SK-N-SH (cell line): ENCODE data around the gene PLD6. TPM values are rescaled to one million over a fixed set of nuclear protein-coding genes. Genes with fewer than 3 reads are reported as not detected.

ENCODE experiments used
- CTCF ChIA-PET: fragments of 300-600, 350-600 bp; formaldehyde crosslinking; extraction: SDS; loops from one replicate; lab custom pipeline; 2021; lab: Yijun Ruan, JAX
- POLR2A ChIA-PET: fragments of 350-600 bp; sonication (Branson Sonifier 250); formaldehyde crosslinking; extraction: SDS; loops from one replicate; lab custom pipeline; 2020; ENCODE audit warnings: antibody characterized with exemption, inconsistent platforms; lab: Yijun Ruan, JAX
- DNase-seq: peaks from one replicate; pipeline ENCODE4 v3.0.0; 2012
- H2AFZ ChIP-seq: fragments of 200-600 bp; sonication (generic); 2 replicates; pipeline ENCODE4 v1.8.1; 2016; ENCODE audit warnings: antibody characterized with exemption, mild to moderate bottlenecking, low read depth
- H3F3A ChIP-seq: fragments of 200-600 bp; sonication (generic); replicated peaks from 2 replicates; pipeline ENCODE3; 2016; ENCODE audit warnings: antibody characterized with exemption, mild to moderate bottlenecking; ENCODE audit not compliant: insufficient read depth
- H3K27ac ChIP-seq, 2 experiments: fragments of 200-500 bp in 1 of 2; fragments of 200-600 bp in 1 of 2; sonication (Bioruptor generic) in 1 of 2; sonication (generic), shearing (Covaris generic) in 1 of 2; 2 replicates each; pipeline versions ENCODE4 v1.5.1 to v1.6.1; 2014 to 2016; ENCODE audit warnings: low read depth in 2 of 2, inconsistent platforms in 1 of 2, low read length in 1 of 2, mild to moderate bottlenecking in 1 of 2, mixed read lengths in 1 of 2
- H3K27me3 ChIP-seq: fragments of 200-600 bp; sonication (generic), shearing (Covaris generic); 2 replicates; pipeline ENCODE4 v1.6.1; 2016; ENCODE audit warnings: mixed run types; ENCODE audit not compliant: insufficient read depth
- H3K36me3 ChIP-seq, 2 experiments: fragments of 200-500 bp in 1 of 2; fragments of 200-600 bp in 1 of 2; sonication (Bioruptor generic) in 1 of 2; sonication (generic) in 1 of 2; replicated peaks in 1 of 2; 2 replicates each; pipeline versions ENCODE3 to v1.5.1; 2014 to 2016; ENCODE audit warnings: low read length in 1 of 2, mild to moderate bottlenecking in 1 of 2; ENCODE audit not compliant: insufficient read depth in 2 of 2, control insufficient read depth in 1 of 2
- H3K4me1 ChIP-seq, 2 experiments: fragments of 200-500 bp in 1 of 2; fragments of 200-600 bp in 1 of 2; sonication (Bioruptor generic) in 1 of 2; sonication (generic), shearing (Covaris generic) in 1 of 2; 2 replicates each; pipeline versions ENCODE4 v1.5.1 to v1.6.1; 2014 to 2016; ENCODE audit warnings: low read depth in 1 of 2, low read length in 1 of 2, mixed run types in 1 of 2; ENCODE audit not compliant: insufficient read depth in 2 of 2, control insufficient read depth in 1 of 2
- H3K4me2 ChIP-seq: fragments of 200-600 bp; sonication (generic), shearing (Covaris generic); 2 replicates; pipeline ENCODE4 v1.6.1; 2017; ENCODE audit warnings: mixed run types
- H3K4me3 ChIP-seq, 2 experiments: fragments of 200-500 bp in 1 of 2; fragments of 200-600 bp in 1 of 2; sonication (Bioruptor generic) in 1 of 2; sonication (generic), shearing (Covaris generic) in 1 of 2; 2 replicates each; pipeline versions ENCODE4 v1.5.1 to v1.8.1; 2014 to 2016; ENCODE audit warnings: low read depth in 2 of 2, inconsistent platforms in 1 of 2, low read length in 1 of 2, mild to moderate bottlenecking in 1 of 2, mixed read lengths in 1 of 2, moderate library complexity in 1 of 2
- H3K79me2 ChIP-seq: fragments of 200-600 bp; sonication (generic); 2 replicates; pipeline ENCODE4 v1.8.1; 2017; ENCODE audit warnings: mild to moderate bottlenecking; ENCODE audit not compliant: insufficient read depth
- H3K9ac ChIP-seq: fragments of 200-600 bp; sonication (generic); 2 replicates; pipeline ENCODE4 v1.6.1; 2017; ENCODE audit warnings: mixed run types
- H3K9me2 ChIP-seq: fragments of 200-600 bp; sonication (generic); 2 replicates; pipeline ENCODE4 v1.6.1; 2017; ENCODE audit warnings: mixed run types
- H3K9me3 ChIP-seq: fragments of 200-600 bp; sonication (generic); 2 replicates; pipeline ENCODE4 v1.6.1; 2017; ENCODE audit warnings: mixed run types, mild to moderate bottlenecking, moderate library complexity
- H4K20me1 ChIP-seq: fragments of 200-600 bp; sonication (generic); 2 replicates; pipeline ENCODE4 v1.6.1; 2017; ENCODE audit warnings: mild to moderate bottlenecking, mixed run types; ENCODE audit not compliant: insufficient read depth
- FOSL2 ChIP-seq: IDR thresholded peaks from 2 replicates; pipeline ENCODE4 v1.4.0; 2012; ENCODE audit warnings: low read depth, mild to moderate bottlenecking, moderate library complexity, borderline replicate concordance
- FOXJ3 ChIP-seq: sonication (generic); formaldehyde crosslinking; IDR thresholded peaks from 2 replicates; pipeline ENCODE4 v1.5.1; 2020; ENCODE audit warnings: mild to moderate bottlenecking, missing genetic modification reagents
- FOXM1 ChIP-seq: IDR thresholded peaks from 2 replicates; pipeline ENCODE4 v1.4.0; 2012; ENCODE audit warnings: low read depth, mild to moderate bottlenecking
- MAX ChIP-seq: IDR thresholded peaks from 2 replicates; pipeline ENCODE4 v1.4.0; 2012; ENCODE audit warnings: low read depth
- MXI1 ChIP-seq: IDR thresholded peaks from 2 replicates; pipeline ENCODE4 v1.6.1; 2012; ENCODE audit warnings: mild to moderate bottlenecking, low read depth, low read length, improper control_type of control experiment
- RAD21 ChIP-seq: IDR thresholded peaks from 2 replicates; pipeline ENCODE4 v1.6.1; 2012; ENCODE audit warnings: mild to moderate bottlenecking, low read length
- REST ChIP-seq: IDR thresholded peaks from 2 replicates; pipeline ENCODE4 v1.6.1; 2012; ENCODE audit warnings: mild to moderate bottlenecking, low read depth, low read length, moderate library complexity
- SIN3A ChIP-seq: IDR thresholded peaks from 2 replicates; pipeline ENCODE4 v1.6.1; 2012; ENCODE audit warnings: low read depth, mild to moderate bottlenecking, low read length, moderate library complexity, borderline replicate concordance
- TEAD4 ChIP-seq: IDR thresholded peaks from 2 replicates; pipeline ENCODE4 v1.4.0; 2012; ENCODE audit warnings: mild to moderate bottlenecking, borderline replicate concordance; ENCODE audit not compliant: insufficient read depth
- YY1 ChIP-seq: IDR thresholded peaks from 2 replicates; pipeline ENCODE4 v1.4.0; 2012; ENCODE audit warnings: low read depth, mild to moderate bottlenecking
- WGBS: methylation state at CpG from one replicate; pipeline ENCODE4 v1.1.6; 2017; ENCODE audit warnings: low lambda C conversion rate; 5-methylcytosine and 5-hydroxymethylcytosine counted together
- polyA plus RNA-seq, 3 experiments: library from polyadenylated mRNA; depleted of rRNA; stranded (reverse); fragments of >200 nt; gene quantifications; 2 replicates each; pipeline ENCODE4 v1.2.3, GENCODE V29; 2012
- TF ChIP-seq, protein P1 (sequence below): fragments of 150-350 bp; IDR thresholded peaks from 2 replicates; pipeline ENCODE4 v1.6.1; 2017; ENCODE audit warnings: antibody characterized with exemption, low read length, low read depth, borderline replicate concordance

Gene PLD6
- polyA plus RNA-seq, 1 of the 3 experiments (the other 2 are of a cell fraction) = 3.7 TPM

- Histone ChIP-seq H3K4me2 (0 out of 2 replicates have a peak overlapping the region, but pooled peaks have one; percentile 99), H3K9ac (no peak overlapping the region), H4K20me1 (no peaks in the 10 kb centered on the region), H3K4me1 (peaks cover 20 to 29% of the 10 kb centered on the region in 2 experiments; a peak in 3 of 4 replicates), H3K36me3 (peaks cover 0 to 2% of the 10 kb centered on the region in 2 experiments), H3K9me2 (no peaks in the 10 kb centered on the region), H3K79me2 (peaks cover 12% of the 10 kb centered on the region; the same call in 1 of the 2 replicates), H3F3A (peaks cover 21% of the 10 kb centered on the region), H3K27ac (no peak overlapping the region), H2AFZ (0 out of 2 replicates have a peak overlapping the region, but pooled peaks have one; percentile 35), H3K9me3 (no peaks in the 10 kb centered on the region), H3K27me3 (no peaks in the 10 kb centered on the region), H3K4me3 (no peak overlapping the region)
- DNase-seq = no peak
- no peak for TF ChIP-seq YY1
- TF ChIP-seq REST = no peak
- no peak for TF ChIP-seq FOXJ3
- TF ChIP-seq, protein P1, sequence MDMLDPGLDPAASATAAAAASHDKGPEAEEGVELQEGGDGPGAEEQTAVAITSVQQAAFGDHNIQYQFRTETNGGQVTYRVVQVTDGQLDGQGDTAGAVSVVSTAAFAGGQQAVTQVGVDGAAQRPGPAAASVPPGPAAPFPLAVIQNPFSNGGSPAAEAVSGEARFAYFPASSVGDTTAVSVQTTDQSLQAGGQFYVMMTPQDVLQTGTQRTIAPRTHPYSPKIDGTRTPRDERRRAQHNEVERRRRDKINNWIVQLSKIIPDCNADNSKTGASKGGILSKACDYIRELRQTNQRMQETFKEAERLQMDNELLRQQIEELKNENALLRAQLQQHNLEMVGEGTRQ = no peak
- POLR2A ChIA-PET = interaction anchor here (1.9 kb wide), 1 partner anchor 30 kb away, joined by 5 read pairs; the partner anchor contains the start of gene FLCN
- WGBS = 90% methylated on average over 16 of the region's 16 CpGs
- CTCF ChIA-PET = interaction anchor here (0.7 to 1.5 kb wide), 3 partner anchors 14 to 65 kb away, joined by 3 to 4 read pairs (median 3); no protein-coding TSS in a partner anchor
Measured at GRCh38 chr17:17206913-17207335, 791 bp upstream of the PLD6 start.

GRCh38 chr17:17205368-17206123, 587 bp downstream of the PLD6 start:
- ChIA-PET POLR2A (interaction anchor here (1.0 kb wide), 1 partner anchor 9 kb away, joined by 3 read pairs; no protein-coding TSS in a partner anchor), CTCF (no interaction called here)
- Histone ChIP-seq H3K27ac (peak overlapping the region in 1 of 2 experiments; percentile 40; a peak in 3 of 4 replicates), H3K79me2 (peaks cover 12% of the 10 kb centered on the region; the same call in 1 of the 2 replicates), H2AFZ (peak overlapping the region; percentile 87), H3K4me3 (peak overlapping the region; percentile 57 to 65), H3K27me3 (no peaks in the 10 kb centered on the region), H3K9me3 (no peaks in the 10 kb centered on the region), H3F3A (peaks cover 17% of the 10 kb centered on the region), H3K9me2 (no peaks in the 10 kb centered on the region), H3K4me1 (peaks cover 20 to 29% of the 10 kb centered on the region in 2 experiments; a peak in 3 of 4 replicates), H4K20me1 (no peaks in the 10 kb centered on the region), H3K9ac (peak overlapping the region; percentile 76), H3K36me3 (peaks cover 0 to 2% of the 10 kb centered on the region in 2 experiments), H3K4me2 (peak overlapping the region; percentile 99)
- DNase-seq = peak; percentile 80
- peak; percentile 61 for TF ChIP-seq MAX
- no peak for TF ChIP-seq FOXM1
- TF ChIP-seq SIN3A = no peak
- TF ChIP-seq FOSL2 = no peak
- no peak for TF ChIP-seq MXI1
- TF ChIP-seq RAD21 = no peak
- no peak for TF ChIP-seq TEAD4
- 9% methylated on average over 25 of the region's 70 CpGs for WGBS
